KMS-11 (cell line): ENCODE data around the gene RPIA.
"Not testable (repeated sequence)": the region's sequence is repeated elsewhere in the genome, so short reads cannot be mapped to it uniquely, and the experiment has no call there.

Source experiments
- H2AFZ ChIP-seq: fragments of 200-600 bp; sonication (generic); 2 replicates; pipeline ENCODE4 v1.6.1; 2016; ENCODE audit warnings: antibody characterized with exemption, mixed run types, low read depth
- H3K27ac ChIP-seq: fragments of 200-600 bp; sonication (generic); 2 replicates; pipeline ENCODE4 v1.6.1; 2016; ENCODE audit warnings: mild to moderate bottlenecking, mixed run types
- H3K27me3 ChIP-seq: fragments of 200-600 bp; sonication (generic); 2 replicates; pipeline ENCODE4 v1.6.1; 2017; ENCODE audit warnings: mild to moderate bottlenecking, low read depth, mixed run types, moderate library complexity; ENCODE audit not compliant: insufficient read depth
- H3K36me3 ChIP-seq: fragments of 200-600 bp; sonication (generic); 2 replicates; pipeline ENCODE4 v1.6.1; 2017; ENCODE audit warnings: mild to moderate bottlenecking, mixed run types; ENCODE audit not compliant: insufficient read depth
- H3K4me1 ChIP-seq: fragments of 200-600 bp; sonication (generic); 2 replicates; pipeline ENCODE4 v1.6.1; 2016; ENCODE audit warnings: mild to moderate bottlenecking, low read depth, mixed run types; ENCODE audit not compliant: poor library complexity, severe bottlenecking
- H3K4me2 ChIP-seq: fragments of 200-600 bp; sonication (generic); 2 replicates; pipeline ENCODE4 v1.7.0; 2016; ENCODE audit warnings: mild to moderate bottlenecking, mixed run types
- H3K4me3 ChIP-seq: fragments of 200-600 bp; sonication (generic); IDR thresholded peaks from 2 replicates; pipeline ENCODE4 v1.6.1; 2017; ENCODE audit warnings: low read depth, low read length, mixed read lengths; ENCODE audit not compliant: insufficient read depth
- H3K79me2 ChIP-seq: fragments of 200-600 bp; sonication (generic); 2 replicates; pipeline ENCODE4 v1.6.1; 2016; ENCODE audit warnings: low read depth, mixed run types; ENCODE audit not compliant: insufficient read depth
- H3K9ac ChIP-seq: fragments of 200-600 bp; sonication (generic); 2 replicates; pipeline ENCODE4 v1.6.1; 2016; ENCODE audit warnings: mild to moderate bottlenecking, mixed run types
- H4K20me1 ChIP-seq: fragments of 200-600 bp; sonication (generic); 2 replicates; pipeline ENCODE4 v1.6.1; 2016; ENCODE audit warnings: mild to moderate bottlenecking, mixed run types; ENCODE audit not compliant: insufficient read depth

Gene RPIA

DNA sequence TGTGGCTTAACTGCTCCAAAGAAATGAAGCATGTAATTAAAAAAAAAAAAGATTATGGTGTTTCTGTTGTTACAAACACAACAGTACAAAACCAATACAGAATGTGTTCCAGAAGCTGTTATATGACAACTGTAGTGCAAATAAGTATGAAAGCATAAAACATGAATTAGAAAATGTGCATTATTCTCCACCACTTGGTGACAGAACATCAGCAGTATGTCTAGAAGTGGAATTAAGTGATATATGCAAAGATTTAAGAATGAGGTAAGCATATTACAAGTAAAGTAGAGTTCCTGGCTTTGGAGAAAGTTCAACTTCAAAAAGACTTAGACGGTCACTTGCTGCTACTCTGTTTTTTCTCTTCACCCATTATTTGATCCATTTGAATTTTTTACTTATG is 105.0 kb downstream of the RPIA start:
- not testable (repeated sequence) for H3K27ac ChIP-seq, H3K4me1 ChIP-seq, H3K4me3 ChIP-seq, H3K36me3 ChIP-seq, H2AFZ ChIP-seq, H3K4me2 ChIP-seq, H3K9ac ChIP-seq, H3K79me2 ChIP-seq, H3K27me3 ChIP-seq, H4K20me1 ChIP-seq

DNA sequence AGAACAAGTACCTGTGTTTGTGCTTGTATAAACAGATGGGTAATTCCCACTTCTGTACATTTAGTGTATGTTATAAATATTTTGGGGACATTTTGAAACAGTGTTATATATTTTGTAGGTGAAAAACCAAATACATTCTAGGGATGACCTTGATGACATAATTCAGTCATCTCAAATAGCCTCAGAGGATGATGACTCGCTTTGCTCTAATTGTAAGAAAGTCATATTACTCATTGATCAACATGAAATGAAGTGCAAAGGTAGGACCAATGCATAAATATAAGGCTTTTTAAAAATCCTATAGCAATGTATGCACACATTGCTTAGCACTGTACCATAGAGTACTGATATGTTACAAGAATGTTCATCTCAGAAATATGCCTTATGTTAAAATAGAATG is 105.7 kb downstream of the RPIA start:
- H3K9ac ChIP-seq, H2AFZ ChIP-seq, H4K20me1 ChIP-seq, H3K36me3 ChIP-seq, H3K4me3 ChIP-seq, H3K27ac ChIP-seq, H3K4me1 ChIP-seq, H3K79me2 ChIP-seq, H3K27me3 ChIP-seq, H3K4me2 ChIP-seq: not testable (repeated sequence)
